CD4-positive, alpha-beta memory T cell (primary cell): ENCODE measurements around the gene LRFN2. TPM values are rescaled to one million over a fixed set of nuclear protein-coding genes. Genes with fewer than 3 reads are reported as not detected.
A peak's percentile ranks its signal among the peaks of the same experiment; 100 is the strongest.

Source experiments
- CTCF ChIA-PET: fragments of 350-600 bp; sonication (Branson Sonifier 250); formaldehyde crosslinking; loops from one replicate; lab custom pipeline; 2021; ENCODE audit warnings: inconsistent platforms; ENCODE audit not compliant: partially characterized antibody; lab: Charles Lee
- POLR2A ChIA-PET: fragments of 350-600 bp; sonication (Branson Sonifier 250); formaldehyde crosslinking; loops from one replicate; lab custom pipeline; 2021; ENCODE audit not compliant: partially characterized antibody; lab: Charles Lee
- DNase-seq, 5 donors: peaks; one replicate each; pipeline versions ENCODE4 v3.0.0 to v3.0.0-alpha.2; 2020 to 2022; ENCODE audit warnings: mixed read lengths in 1 of 5
- H3K27ac ChIP-seq: one replicate; pipeline ENCODE4 v1.7.0; 2013; ENCODE audit warnings: low read depth, low read length
- H3K27me3 ChIP-seq: 2 replicates; pipeline ENCODE4 v1.7.0; 2013; ENCODE audit warnings: mild to moderate bottlenecking, low read length, moderate library complexity; ENCODE audit not compliant: insufficient read depth
- H3K36me3 ChIP-seq: 2 replicates; pipeline ENCODE4 v1.7.0; 2013; ENCODE audit warnings: mild to moderate bottlenecking, low read length, moderate library complexity; ENCODE audit not compliant: insufficient read depth
- H3K4me1 ChIP-seq: 2 replicates; pipeline ENCODE4 v1.7.0; 2013; ENCODE audit warnings: mild to moderate bottlenecking, low read length, moderate library complexity; ENCODE audit not compliant: insufficient read depth
- H3K4me3 ChIP-seq, 2 donors: one replicate each; pipeline ENCODE4 v1.7.0; 2013; ENCODE audit warnings: low read length in 2 of 2, mild to moderate bottlenecking in 1 of 2
- H3K9me3 ChIP-seq, 2 donors: one replicate each; pipeline ENCODE4 v1.7.0; 2013; ENCODE audit warnings: low read length in 2 of 2, control low read depth in 1 of 2; ENCODE audit not compliant: control insufficient read depth in 1 of 2
- H3K27ac Mint-ChIP-seq, 7 donors: one replicate each; pipeline ENCODE4 v1.8.0; 2020 to 2021; ENCODE audit warnings: mixed read lengths in 7 of 7, mild to moderate bottlenecking in 6 of 7, inconsistent platforms in 3 of 7, moderate library complexity in 3 of 7
- H3K27me3 Mint-ChIP-seq, 2 donors: one replicate each; pipeline ENCODE4 v1.8.0; 2020 to 2021; ENCODE audit warnings: mixed read lengths in 2 of 2
- H3K36me3 Mint-ChIP-seq, 2 donors: one replicate each; pipeline ENCODE4 v1.8.0; 2020 to 2021; ENCODE audit warnings: mixed read lengths in 2 of 2, inconsistent platforms in 1 of 2, mild to moderate bottlenecking in 1 of 2
- H3K4me1 Mint-ChIP-seq, 4 donors: one replicate each; pipeline ENCODE4 v1.8.0; 2020 to 2021; ENCODE audit warnings: mixed read lengths in 4 of 4, mild to moderate bottlenecking in 1 of 4
- H3K4me3 Mint-ChIP-seq, 8 donors: one replicate each; pipeline ENCODE4 v1.8.0; 2020 to 2021; ENCODE audit warnings: mixed read lengths in 8 of 8, mild to moderate bottlenecking in 7 of 8, moderate library complexity in 6 of 8, inconsistent platforms in 3 of 8
- H3K9me3 Mint-ChIP-seq, 8 donors: one replicate each; pipeline ENCODE4 v1.8.0; 2020 to 2021; ENCODE audit warnings: mixed read lengths in 8 of 8, mild to moderate bottlenecking in 5 of 8, inconsistent platforms in 3 of 8, moderate library complexity in 1 of 8
- intact Hi-C: fragments of 100-400 bp; cut with micrococcal nuclease; formaldehyde crosslinking; loops from one replicate; pipeline ENCODE4 v1.15.1; 2023
- polyA plus RNA-seq, 2 donors: library from polyadenylated mRNA; unstranded; fragments of 300-500 nt; fragmentation: Illumina TruSeq; gene quantifications; one replicate each; pipeline ENCODE4 v1.2.3, GENCODE V29; 2021
- total RNA-seq, 2 experiments: library from RNA; stranded (reverse); gene quantifications; one replicate each; pipeline ENCODE4 v1.2.3, GENCODE V29; 2021

Gene LRFN2
- total RNA-seq (not detected), polyA plus RNA-seq (under 1 TPM in 1 of 2 donors, not detected in 1; 0.17 TPM)

DNA sequence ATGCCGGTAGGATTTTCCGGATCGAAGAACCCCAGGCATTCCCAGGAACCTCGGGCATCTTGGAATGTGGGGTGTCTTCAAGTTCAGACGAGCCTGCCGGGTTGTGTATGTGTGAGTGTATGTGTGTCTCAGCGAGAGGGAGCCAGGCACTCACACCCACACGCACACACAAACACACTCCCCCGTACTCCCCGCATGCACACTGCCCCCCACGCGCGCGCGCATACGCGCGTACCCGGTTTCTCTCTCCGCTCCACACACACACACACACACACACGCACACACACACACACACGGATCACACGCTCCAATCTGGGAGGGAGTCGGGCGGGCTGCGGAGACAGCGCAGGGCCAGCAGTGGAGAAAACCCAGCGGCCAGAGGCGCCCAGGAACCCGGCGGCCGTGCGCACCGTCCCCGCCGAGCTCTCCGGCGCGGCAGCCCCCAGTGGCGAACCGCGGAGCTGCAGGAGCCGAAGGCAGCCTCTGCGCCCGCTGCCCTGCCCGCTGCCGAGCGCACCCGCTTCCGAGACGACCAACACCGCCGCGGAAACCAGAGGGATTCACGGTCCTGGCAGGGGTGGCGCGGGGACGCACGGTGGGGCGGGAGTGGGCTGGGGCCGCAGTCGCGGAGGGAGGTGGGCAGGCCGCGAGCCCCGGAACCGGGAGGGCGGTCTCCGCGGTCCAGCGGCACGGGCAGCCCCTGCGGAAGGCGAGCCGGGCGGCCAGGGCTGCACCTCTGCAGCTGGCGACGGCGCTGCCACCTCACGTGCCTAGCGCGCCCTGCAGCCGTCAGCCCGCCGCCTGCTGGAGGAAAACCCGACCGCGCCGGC, at the start of gene LRFN2:
LRFN2 (minus strand) TSS at position 125 of the 830 bp plus-strand sequence.
- Mint-ChIP-seq H3K9me3 (peaks cover 0 to 2% (median 0%) of the 10 kb centered on the region in 8 donors), H3K27ac (peak within 1 kb of the TSS in 3 of 7 donors; percentile 3 to 74 (median 56)), H3K27me3 (peaks cover 18 to 31% of the 10 kb centered on the region in 2 donors), H3K4me3 (peak within 1 kb of the TSS; percentile 69 to 81 (median 76)), H3K36me3 (no peaks in the 10 kb centered on the region), H3K4me1 (peaks cover 5 to 13% (median 6%) of the 10 kb centered on the region in 4 donors)
- H3K36me3 ChIP-seq: no peaks in the 10 kb centered on the region
- peaks cover 6% of the 10 kb centered on the region for H3K4me1 ChIP-seq
- peak in 4 of 5 donors; percentile 21 to 63 (median 38) for DNase-seq
- ChIA-PET POLR2A (no interaction called here), CTCF (interaction anchor here (0.9 to 1.3 kb wide), 3 partner anchors 12 to 260 kb away, joined by 3 read pairs; no protein-coding TSS in a partner anchor)
- H3K9me3 ChIP-seq: no peaks in the 10 kb centered on the region
- no peak within 1 kb of the TSS for H3K27ac ChIP-seq
- intact Hi-C loops: no loop called here
- H3K4me3 ChIP-seq: peak within 1 kb of the TSS in 1 of 2 donors; percentile 45
- H3K27me3 ChIP-seq: no peaks in the 10 kb centered on the region

- no peaks in the 10 kb centered on the region for H3K4me1 Mint-ChIP-seq
- intact Hi-C loops: no loop called here
- peaks cover 0 to 4% of the 10 kb centered on the region in 2 donors for H3K27me3 Mint-ChIP-seq
- no peaks in the 10 kb centered on the region for H3K4me1 ChIP-seq
- no peaks in the 10 kb centered on the region for H3K9me3 ChIP-seq
- H3K36me3 ChIP-seq: no peaks in the 10 kb centered on the region
- no peaks in the 10 kb centered on the region for H3K36me3 Mint-ChIP-seq
- DNase-seq: no peak
- no peak overlapping the region for H3K27ac Mint-ChIP-seq
- H3K4me3 ChIP-seq: no peak overlapping the region
- no peak overlapping the region for H3K4me3 Mint-ChIP-seq
- no peak overlapping the region for H3K27ac ChIP-seq
- CTCF ChIA-PET: no interaction called here
- peaks cover 0 to 2% (median 0%) of the 10 kb centered on the region in 8 donors for H3K9me3 Mint-ChIP-seq
- POLR2A ChIA-PET: no interaction called here
- H3K27me3 ChIP-seq: no peaks in the 10 kb centered on the region
These were observed 47.3 kb upstream of the LRFN2 start for GRCh38 chr6:40634429-40634828.

GRCh38 chr6:40631744-40632143, 44.6 kb upstream of the LRFN2 start:
- Histone ChIP-seq H3K9me3 (no peaks in the 10 kb centered on the region), H3K36me3 (no peaks in the 10 kb centered on the region), H3K4me3 (no peak overlapping the region), H3K27me3 (no peaks in the 10 kb centered on the region), H3K4me1 (no peaks in the 10 kb centered on the region), H3K27ac (no peak overlapping the region)
- Mint-ChIP-seq H3K9me3 (peaks cover 0 to 4% (median 0%) of the 10 kb centered on the region in 8 donors), H3K27ac (no peak overlapping the region), H3K4me1 (no peaks in the 10 kb centered on the region), H3K27me3 (peaks cover 0 to 4% of the 10 kb centered on the region in 2 donors), H3K36me3 (no peaks in the 10 kb centered on the region), H3K4me3 (no peak overlapping the region)
- ChIA-PET POLR2A (no interaction called here), CTCF (no interaction called here)
- no peak for DNase-seq
- intact Hi-C loops: no loop called here

- Mint-ChIP-seq H3K4me3 (no peak overlapping the region), H3K36me3 (no peaks in the 10 kb centered on the region), H3K27me3 (peaks cover 0 to 4% of the 10 kb centered on the region in 2 donors), H3K27ac (no peak overlapping the region), H3K4me1 (no peaks in the 10 kb centered on the region), H3K9me3 (peaks cover 0 to 7% (median 4%) of the 10 kb centered on the region in 8 donors)
- H3K27ac ChIP-seq: no peak overlapping the region
- DNase-seq: no peak
- intact Hi-C loops: no loop called here
- no peak overlapping the region for H3K4me3 ChIP-seq
- H3K4me1 ChIP-seq: no peaks in the 10 kb centered on the region
- POLR2A ChIA-PET: no interaction called here
- no peaks in the 10 kb centered on the region for H3K9me3 ChIP-seq
- H3K27me3 ChIP-seq: no peaks in the 10 kb centered on the region
- CTCF ChIA-PET: no interaction called here
- no peaks in the 10 kb centered on the region for H3K36me3 ChIP-seq
These were observed 43.3 kb upstream of the LRFN2 start for GRCh38 chr6:40630488-40630887.

DNA sequence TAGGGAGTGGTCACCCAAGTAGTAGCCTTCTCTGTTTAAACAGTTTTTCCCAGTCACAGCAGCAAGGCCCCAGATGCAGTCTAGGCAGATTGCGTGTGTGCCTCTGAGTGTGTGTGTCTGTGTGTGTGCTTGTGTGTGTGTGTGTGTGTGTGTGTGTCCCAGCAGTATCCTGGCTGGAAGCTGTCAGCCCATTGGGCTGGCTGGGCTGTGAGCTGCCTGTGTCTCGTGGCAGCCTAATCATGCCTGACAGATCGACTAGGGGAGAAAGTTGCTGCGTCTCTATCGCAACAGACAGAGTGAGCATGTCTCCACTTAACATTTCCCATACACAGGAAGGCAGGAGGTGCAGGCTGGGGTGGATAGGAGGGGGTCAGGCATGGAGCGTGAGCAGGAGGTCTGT, 42.9 kb upstream of the LRFN2 start:
- Histone ChIP-seq H3K36me3 (no peaks in the 10 kb centered on the region), H3K4me1 (no peaks in the 10 kb centered on the region), H3K27ac (no peak overlapping the region), H3K4me3 (no peak overlapping the region), H3K27me3 (no peaks in the 10 kb centered on the region), H3K9me3 (no peaks in the 10 kb centered on the region)
- no peak for DNase-seq
- Mint-ChIP-seq H3K4me3 (no peak overlapping the region), H3K4me1 (no peaks in the 10 kb centered on the region), H3K27me3 (peaks cover 0 to 4% of the 10 kb centered on the region in 2 donors), H3K9me3 (peaks cover 0 to 7% (median 3%) of the 10 kb centered on the region in 8 donors), H3K27ac (no peak overlapping the region), H3K36me3 (no peaks in the 10 kb centered on the region)
- ChIA-PET POLR2A (no interaction called here), CTCF (no interaction called here)
- intact Hi-C loops: no loop called here

GRCh38 chr6:40629463-40629862, 42.3 kb upstream of the LRFN2 start:
- ChIA-PET POLR2A (no interaction called here), CTCF (no interaction called here)
- Histone ChIP-seq H3K27ac (no peak overlapping the region), H3K4me3 (no peak overlapping the region), H3K4me1 (no peaks in the 10 kb centered on the region), H3K36me3 (no peaks in the 10 kb centered on the region), H3K27me3 (no peaks in the 10 kb centered on the region), H3K9me3 (no peaks in the 10 kb centered on the region)
- Mint-ChIP-seq H3K9me3 (peaks cover 0 to 7% (median 3%) of the 10 kb centered on the region in 8 donors), H3K4me1 (no peaks in the 10 kb centered on the region), H3K27ac (no peak overlapping the region), H3K36me3 (no peaks in the 10 kb centered on the region), H3K4me3 (no peak overlapping the region), H3K27me3 (peaks cover 0 to 4% of the 10 kb centered on the region in 2 donors)
- intact Hi-C loops: loop anchor here (5.0 kb wide), 1 partner anchor 902 kb away; the partner anchor contains the start of gene KIF6
- no peak for DNase-seq

GRCh38 chr6:40627316-40627715, 40.2 kb upstream of the LRFN2 start:
- no peaks in the 10 kb centered on the region for H3K4me1 ChIP-seq
- H3K4me3 ChIP-seq: no peak overlapping the region
- H3K9me3 Mint-ChIP-seq: peaks cover 0 to 10% (median 4%) of the 10 kb centered on the region in 8 donors
- intact Hi-C loops: loop anchor here (5.0 kb wide), 1 partner anchor 900 kb away; the partner anchor contains the start of gene KIF6
- H3K27me3 Mint-ChIP-seq: peaks cover 0 to 4% of the 10 kb centered on the region in 2 donors
- CTCF ChIA-PET: no interaction called here
- POLR2A ChIA-PET: no interaction called here
- no peaks in the 10 kb centered on the region for H3K36me3 ChIP-seq
- H3K27me3 ChIP-seq: no peaks in the 10 kb centered on the region
- DNase-seq: no peak
- no peak overlapping the region for H3K27ac Mint-ChIP-seq
- H3K4me3 Mint-ChIP-seq: no peak overlapping the region
- no peaks in the 10 kb centered on the region for H3K4me1 Mint-ChIP-seq
- H3K27ac ChIP-seq: no peak overlapping the region
- H3K36me3 Mint-ChIP-seq: no peaks in the 10 kb centered on the region
- H3K9me3 ChIP-seq: no peaks in the 10 kb centered on the region
